ENCODE results near the gene GNAZ. TPM values are rescaled to one million over a fixed set of nuclear protein-coding genes. Genes with fewer than 3 reads are reported as not detected.

Gene GNAZ
- total and polyA plus RNA-seq, 2 of the 8 experiments (the other 6 are each of a cell fraction or from before 2014, with no cell fraction given): 6.6 to 9.6 TPM

GRCh38 chr22:23147617-23148387, 77.5 kb downstream of the GNAZ start:
- Histone ChIP-seq H3K9ac (replicated peaks in 1 of 4; ENCODE audit: extremely low read depth in 1 of 4, low read depth in 3 of 4, low read length in 3 of 4) (no peak overlapping the region), H3K4me2 (ENCODE audit: insufficient read depth in 1 of 2, low read depth in 2 of 2, low read length in 2 of 2) (no peak overlapping the region), H3K79me2 (ENCODE audit: control insufficient read depth in 1 of 2, insufficient read depth in 2 of 2, low read length in 2 of 2) (no peaks in the 10 kb centered on the region), H3K79me1 (ENCODE audit: low read depth, low read length) (no peaks in the 10 kb centered on the region), H2BK12ac (ENCODE audit: low read depth, low read length) (no peak overlapping the region), H3K4ac (replicated peaks; ENCODE audit: insufficient read length, low read depth, low read length) (no peak overlapping the region), H3K18ac (ENCODE audit: extremely low read depth, low read length) (no peak overlapping the region), H2AFZ (ENCODE audit: low read length) (no peak overlapping the region), H4K8ac (ENCODE audit: extremely low read depth, insufficient read depth, low read length) (no peak overlapping the region), H3K36me3 (ENCODE audit: control insufficient read depth in 2 of 4, insufficient read depth in 4 of 4, low read length in 3 of 4) (no peaks in the 10 kb centered on the region), H3K56ac (replicated peaks; ENCODE audit: insufficient read length, low read depth, low read length) (no peak overlapping the region), H3K23me2 (ENCODE audit: low read depth, low read length) (peaks cover 6% of the 10 kb centered on the region; the same call in 1 of the 2 replicates), H3K4me1 (replicated peaks in 1 of 4; ENCODE audit: control insufficient read depth in 3 of 4, insufficient read depth in 4 of 4, low read length in 3 of 4) (peaks cover 0 to 22% (median 10%) of the 10 kb centered on the region in 4 experiments; a peak in 5 of 7 replicates), H3K23ac (ENCODE audit: insufficient read length) (no peak overlapping the region), H2BK5ac (ENCODE audit: low read depth, low read length) (no peak overlapping the region), H2AK5ac (ENCODE audit: low read depth, low read length) (no peak overlapping the region), H3K9me3 (ENCODE audit: insufficient read depth in 2 of 2, low read depth in 1 of 2, low read length in 1 of 2) (no peaks in the 10 kb centered on the region), H2BK20ac (ENCODE audit: low read length) (no peak overlapping the region), H4K20me1 (replicated peaks in 1 of 2; ENCODE audit: control insufficient read depth in 1 of 2, insufficient read depth in 2 of 2, low read length in 2 of 2) (no peaks in the 10 kb centered on the region), H3K4me3 (ENCODE audit: extremely low read depth in 1 of 4, insufficient read depth in 2 of 4, low read depth in 3 of 4, low read length in 4 of 4) (no peak overlapping the region), H3K27me3 (replicated peaks in 1 of 4; ENCODE audit: control insufficient read depth in 3 of 4, extremely low read depth in 1 of 4, insufficient read depth in 3 of 4, low read length in 3 of 4) (peaks cover 0 to 14% (median 7%) of the 10 kb centered on the region in 4 experiments; a peak in 5 of 7 replicates), H4K91ac (replicated peaks; ENCODE audit: insufficient read length, low read length) (no peak overlapping the region), H3K27ac (ENCODE audit: low read depth, low read length) (no peak overlapping the region), H2BK15ac (ENCODE audit: low read length) (no peak overlapping the region), H4K5ac (ENCODE audit: insufficient read length, low read depth, low read length) (no peak overlapping the region), H2BK120ac (replicated peaks; ENCODE audit: low read depth, low read length) (no peak overlapping the region), H3K14ac (ENCODE audit: insufficient read length) (no peak overlapping the region)
- POLR2A ChIA-PET (ENCODE audit: partially characterized antibody): interaction anchor here (1.3 kb wide), 1 partner anchor 17 kb away, joined by 3 read pairs; no protein-coding TSS in a partner anchor
- CTCF ChIA-PET (ENCODE audit: partially characterized antibody): interaction anchor here (1.0 to 5.8 kb wide), 4 partner anchors 8 to 238 kb away, joined by 3 to 49 read pairs (median 10); no protein-coding TSS in a partner anchor
- DNase-seq (ENCODE audit: low read depth in 1 of 2, low spot score in 2 of 2) (no peak), FAIRE-seq (no peak)
- WGBS, 2 experiments (ENCODE audit: extremely low coverage in 1 of 2, insufficient coverage in 1 of 2, insufficient read length in 1 of 2, insufficient replicate concordance in 2 of 2, low coverage in 1 of 2, low lambda C conversion rate in 2 of 2, missing lambda C conversion rate in 1 of 2): 87% methylated on average over 6 of the region's 6 CpGs; no CpG with 5 or more reads in 1 of the 2 experiments
- no peak for TF ChIP-seq RBBP5 (IDR thresholded peaks at IDR 0.05; ENCODE audit: borderline replicate concordance, low read depth, low read length)
- no peak for TF ChIP-seq POU5F1 (IDR thresholded peaks at IDR 0.05; ENCODE audit: low read depth, low read length)
- TF ChIP-seq SUZ12 (IDR thresholded peaks at IDR 0.05; ENCODE audit: low read length): no peak
- no peak for TF ChIP-seq TAF7 (optimal IDR thresholded peaks at IDR 0.05; ENCODE audit: borderline replicate concordance, low read depth, low read length)
